GM18499 (cell line): Measurements from ENCODE around the gene OR2A42.
"Not testable (repeated sequence)": the region's sequence is repeated elsewhere in the genome, so short reads cannot be mapped to it uniquely, and the experiment has no call there.

Experiments used
- ATAC-seq: cut with Tn5 transposase; IDR thresholded peaks from one replicate; pipeline ENCODE4 v1.9.1; 2021; ENCODE audit warnings: moderate number of reproducible peaks; ENCODE audit not compliant: insufficient read depth, unreplicated experiment

OR2A42 gene, protein sequence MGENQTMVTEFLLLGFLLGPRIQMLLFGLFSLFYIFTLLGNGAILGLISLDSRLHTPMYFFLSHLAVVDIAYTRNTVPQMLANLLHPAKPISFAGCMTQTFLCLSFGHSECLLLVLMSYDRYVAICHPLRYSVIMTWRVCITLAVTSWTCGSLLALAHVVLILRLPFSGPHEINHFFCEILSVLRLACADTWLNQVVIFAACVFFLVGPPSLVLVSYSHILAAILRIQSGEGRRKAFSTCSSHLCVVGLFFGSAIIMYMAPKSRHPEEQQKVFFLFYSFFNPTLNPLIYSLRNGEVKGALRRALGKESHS

DNA sequence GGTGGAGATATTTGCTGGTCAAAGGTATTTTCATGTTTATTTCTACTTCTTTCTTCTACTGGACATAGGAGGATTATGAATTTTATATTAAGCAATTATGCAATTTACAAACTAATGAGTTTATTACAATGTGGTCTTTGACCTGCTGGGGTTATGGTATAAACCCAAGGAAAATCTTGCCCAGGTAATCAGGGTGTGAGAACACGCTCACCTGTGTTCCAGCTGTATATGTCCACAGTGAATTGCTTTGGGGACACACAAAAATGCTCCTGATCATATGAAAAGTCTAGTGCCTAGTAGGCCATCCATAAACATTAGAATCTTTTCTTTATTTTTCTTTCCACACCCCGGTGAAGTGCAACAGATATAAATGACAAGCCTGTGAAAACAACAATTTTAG lies at the start of gene OR2A42:
Gene OR2A42, minus strand, starts transcription at position 241 of the 400 bp plus-strand sequence. CDS start 6,762 bp downstream, outside the sequence.
- ATAC-seq = not testable (repeated sequence)

DNA sequence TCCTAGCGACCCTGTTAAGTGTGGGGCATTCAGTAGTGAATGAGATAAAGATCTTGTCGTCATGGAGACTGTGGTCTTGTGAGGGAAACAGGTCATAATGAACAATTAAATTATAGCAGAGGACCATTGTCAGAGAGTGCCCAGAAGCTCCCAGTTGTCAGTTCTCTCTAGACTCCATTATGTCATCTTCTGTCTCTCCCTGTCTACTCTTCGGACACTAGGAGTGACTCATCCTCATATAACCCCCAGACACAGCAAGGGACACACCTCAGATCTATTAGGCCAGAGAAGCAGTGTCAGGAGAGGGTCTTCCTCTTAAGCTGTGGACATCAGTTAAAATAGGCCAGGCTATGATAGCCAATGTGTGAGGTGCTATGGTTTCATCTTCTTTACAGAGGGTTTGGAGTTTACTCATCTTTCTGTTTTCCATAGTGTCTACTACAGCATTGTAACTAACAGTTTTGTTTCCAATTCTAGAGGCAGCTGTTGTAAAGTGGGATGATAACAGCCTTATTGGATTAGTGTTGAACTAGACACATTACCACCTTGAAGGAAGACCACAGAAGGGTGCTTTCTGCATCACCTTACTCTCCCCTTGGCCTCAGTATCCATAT lies 47.9 kb upstream of the OR2A42 start:
- ATAC-seq = not testable (repeated sequence)

DNA sequence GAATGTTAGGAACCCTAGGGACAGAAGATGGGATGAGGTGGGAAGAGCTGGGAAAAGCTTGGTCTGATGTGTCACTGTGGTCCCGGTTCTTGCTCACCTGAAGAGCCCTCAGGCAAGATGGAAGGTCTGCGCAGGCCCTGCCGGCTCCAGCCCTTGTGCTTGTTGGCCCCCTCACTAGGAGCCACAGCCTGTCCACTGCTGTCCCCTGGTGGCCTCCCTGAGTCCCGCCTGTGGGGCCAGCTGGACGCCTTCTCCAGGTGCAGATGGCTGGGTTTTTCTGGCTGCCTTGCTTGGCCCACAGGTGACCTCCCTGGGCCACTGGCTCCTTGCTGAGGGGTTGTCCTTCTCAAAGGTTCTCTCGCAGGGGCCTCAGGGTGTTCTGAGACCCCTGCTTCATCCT lies 44.3 kb upstream of the OR2A42 start:
- ATAC-seq = not testable (repeated sequence)

DNA sequence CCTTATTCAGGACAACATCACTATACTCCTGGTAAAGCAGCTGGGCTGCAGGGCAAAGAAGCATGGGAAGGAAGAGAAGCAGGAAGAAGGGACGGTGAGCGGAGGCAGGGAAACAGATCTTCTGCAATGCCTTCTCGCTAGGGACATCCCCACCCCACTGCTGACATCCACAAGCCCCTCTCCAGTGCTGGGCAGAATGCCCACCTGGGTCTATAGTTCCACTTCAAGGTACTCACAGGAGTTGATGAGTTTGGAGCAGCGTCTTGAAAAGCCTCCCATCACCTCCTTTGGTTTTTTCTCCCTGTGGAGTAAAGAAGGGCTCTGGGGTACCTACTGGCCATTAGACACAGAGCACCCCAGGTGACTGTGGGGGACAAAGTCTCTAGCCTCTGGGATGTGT lies 43.1 kb upstream of the OR2A42 start:
- ATAC-seq = not testable (repeated sequence)

DNA sequence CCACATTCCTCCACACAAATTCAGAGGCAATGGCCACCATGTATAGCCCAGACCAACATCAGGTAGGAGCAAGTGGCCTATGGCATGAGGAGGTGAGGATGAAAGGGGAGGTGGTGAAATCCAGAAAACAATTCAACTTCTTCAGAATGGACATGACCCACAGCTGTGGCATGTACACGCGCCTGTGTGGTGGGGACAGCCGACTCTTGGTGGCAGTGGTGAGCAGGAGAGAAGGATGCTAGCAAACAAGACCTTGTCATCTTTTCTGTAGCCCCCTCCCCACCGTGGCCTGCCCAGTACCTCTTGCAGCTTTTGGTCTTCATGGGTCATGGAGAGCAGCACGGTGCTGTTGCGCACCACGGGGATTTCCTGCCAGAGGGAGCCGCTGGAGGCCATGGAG lies 42.6 kb upstream of the OR2A42 start:
- not testable (repeated sequence) for ATAC-seq

DNA sequence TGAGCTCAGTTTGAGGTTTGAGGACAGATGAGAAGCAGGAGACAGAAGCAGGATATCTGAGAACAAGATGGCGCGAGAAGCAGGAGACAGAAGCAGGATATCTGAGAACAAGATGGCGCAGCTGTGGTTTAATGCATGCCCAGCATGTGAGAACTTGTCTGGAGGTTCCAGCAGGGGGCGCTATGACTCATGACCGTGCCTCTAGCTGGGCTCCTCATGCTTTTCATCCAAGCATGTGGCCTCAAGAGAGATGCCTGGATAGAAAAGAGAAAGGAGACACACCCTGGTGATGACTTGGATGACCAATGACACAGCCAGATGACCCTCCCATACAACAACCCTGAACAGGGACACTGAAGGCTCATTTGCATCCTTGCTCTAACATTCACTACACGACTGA lies 40.6 kb upstream of the OR2A42 start:
- ATAC-seq = not testable (repeated sequence)

DNA sequence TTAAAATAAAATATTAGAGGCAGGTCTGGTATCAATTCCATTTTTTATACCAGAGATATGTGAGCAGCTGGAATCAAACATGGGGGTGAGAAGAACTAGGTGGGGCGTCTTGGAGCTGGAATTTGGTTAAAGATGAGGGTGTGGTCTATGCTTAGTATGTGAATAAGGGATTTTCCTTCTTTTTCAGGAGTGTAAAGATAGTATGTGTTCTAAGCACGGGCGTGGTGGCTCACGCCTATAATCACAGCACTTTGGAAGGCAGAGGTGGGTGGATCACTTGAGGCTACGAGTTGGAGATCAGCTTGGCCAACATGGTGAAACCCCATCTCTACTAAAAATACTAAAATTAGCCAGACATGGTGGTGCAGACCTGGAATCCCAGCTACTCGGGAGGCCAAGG lies 35.9 kb upstream of the OR2A42 start:
- ATAC-seq = not testable (repeated sequence)

DNA sequence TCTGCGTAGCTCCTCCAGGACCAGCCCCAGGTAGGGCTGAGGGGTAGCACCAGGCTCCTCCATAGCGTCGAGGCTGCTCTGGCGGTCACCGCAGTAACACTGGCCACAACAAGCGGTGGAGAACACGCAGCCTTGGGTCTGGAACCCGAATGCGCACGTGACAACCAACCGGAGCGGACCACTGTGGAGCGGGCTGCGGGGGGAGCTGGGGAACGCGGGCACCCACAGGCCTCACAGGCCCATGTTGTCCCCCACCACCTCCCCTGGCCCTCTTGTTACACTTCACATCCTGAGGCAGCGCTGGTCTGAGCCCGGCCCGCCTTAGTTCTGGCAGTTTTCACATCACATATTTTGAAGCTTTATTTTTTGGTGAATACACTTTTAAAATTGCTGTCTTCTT lies 29.8 kb upstream of the OR2A42 start, which contains the start of gene CTAGE8:
Gene CTAGE8, minus strand, starts transcription at position 101 of the 400 bp plus-strand sequence. Its CDS starts 38 bp downstream, at position 63.
- not testable (repeated sequence) for ATAC-seq

DNA sequence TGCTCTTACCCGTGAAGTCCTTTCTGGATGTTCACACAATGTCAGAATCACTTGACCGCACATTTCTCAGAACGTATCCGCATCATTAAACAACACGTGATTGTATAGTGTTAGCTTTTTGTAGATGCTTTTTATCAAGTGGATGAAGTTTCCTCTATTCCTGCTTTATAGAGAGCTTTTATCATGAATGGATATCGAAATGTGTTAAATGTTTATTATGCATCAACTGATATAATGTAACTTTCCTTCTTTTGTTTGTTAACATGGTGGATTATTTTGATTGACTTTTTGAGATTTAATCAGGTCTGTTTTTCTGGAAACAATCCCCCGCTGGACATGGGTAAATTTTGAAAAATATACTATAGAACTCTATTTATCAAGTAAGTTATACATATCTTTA lies 25.3 kb upstream of the OR2A42 start, which contains the start of gene OR2A7:
Gene OR2A7, minus strand, starts transcription at position 101 of the 400 bp plus-strand sequence. CDS start 5,164 bp downstream, outside the sequence.
- not testable (repeated sequence) for ATAC-seq

DNA sequence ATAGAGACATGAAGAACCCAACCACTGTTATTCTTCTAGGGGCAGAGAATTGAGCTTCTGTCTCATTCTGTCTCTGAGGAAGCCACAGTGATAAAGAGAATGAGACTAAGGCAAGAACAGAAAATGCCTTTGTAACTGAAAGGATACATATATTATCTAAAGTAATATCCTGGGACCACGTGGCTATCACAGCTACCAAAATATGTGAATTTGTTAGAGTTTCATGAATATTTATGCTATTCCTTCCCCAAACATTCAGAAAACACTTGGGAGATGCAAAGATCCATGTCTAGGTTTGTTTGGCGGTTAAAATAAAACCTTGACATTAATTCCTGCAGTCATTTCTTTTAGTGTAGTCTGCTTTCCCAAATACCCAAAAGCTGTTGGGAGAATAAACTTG lies 22.7 kb upstream of the OR2A42 start:
- ATAC-seq = not testable (repeated sequence)

DNA sequence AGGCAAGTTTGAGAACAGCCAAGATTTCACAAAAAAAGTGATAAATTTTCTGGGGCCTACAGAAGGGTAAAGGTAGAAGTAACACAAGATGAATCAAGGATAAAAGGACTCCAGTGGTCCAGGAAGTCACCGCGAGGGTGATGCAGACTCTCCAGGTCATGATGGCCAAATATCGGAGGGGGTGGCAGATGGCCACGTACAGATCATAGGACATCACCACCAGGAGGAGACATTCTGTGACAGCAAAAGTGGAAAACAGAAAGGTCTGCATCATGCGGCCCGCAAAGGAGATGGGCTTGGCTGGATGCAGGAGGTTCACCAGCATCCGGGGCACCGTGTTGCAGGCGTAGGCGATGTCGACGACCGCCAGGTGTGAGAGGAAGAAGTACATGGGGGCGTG lies 19.7 kb upstream of the OR2A42 start:
- not testable (repeated sequence) for ATAC-seq

DNA sequence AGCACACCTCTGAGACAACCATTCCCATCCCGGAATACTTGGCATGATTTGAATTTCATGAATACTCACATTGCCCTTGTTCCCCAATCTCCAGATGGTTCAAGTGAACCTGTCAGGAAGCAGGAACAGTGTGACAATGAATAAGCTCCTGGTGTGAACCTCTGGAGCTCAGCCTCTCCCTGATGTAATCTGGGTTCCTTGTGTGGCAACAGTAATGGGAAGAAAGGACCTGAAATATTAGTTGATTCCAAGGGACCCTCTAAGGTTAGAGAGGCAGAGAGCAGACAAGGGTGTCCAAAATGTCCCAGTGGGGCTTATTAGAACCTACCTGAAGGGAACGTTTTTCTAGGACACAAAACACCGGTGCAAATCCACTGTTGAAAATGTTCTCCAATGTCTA lies 16.7 kb upstream of the OR2A42 start:
- ATAC-seq = no peak

DNA sequence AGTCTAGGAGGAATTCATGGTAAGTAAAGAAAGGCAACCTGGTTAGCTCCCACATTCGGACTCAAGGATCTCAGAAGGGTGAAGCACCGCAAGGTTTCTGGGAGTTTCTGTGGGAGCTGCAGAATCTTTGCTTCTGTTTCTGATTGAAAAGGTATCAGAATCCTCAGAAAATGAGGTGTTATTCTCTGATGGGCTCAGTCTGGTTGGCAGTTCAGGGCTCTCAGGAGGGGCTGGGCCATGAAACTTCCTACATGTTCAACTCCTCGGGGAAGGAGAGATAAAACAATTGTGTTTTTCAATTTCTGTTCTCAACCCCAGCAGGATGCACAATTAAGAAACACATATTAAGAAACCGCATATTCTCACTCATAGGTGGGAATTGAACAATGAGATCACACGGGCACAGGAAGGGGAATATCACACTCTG lies 16.1 kb upstream of the OR2A42 start:
- ATAC-seq = no peak

DNA sequence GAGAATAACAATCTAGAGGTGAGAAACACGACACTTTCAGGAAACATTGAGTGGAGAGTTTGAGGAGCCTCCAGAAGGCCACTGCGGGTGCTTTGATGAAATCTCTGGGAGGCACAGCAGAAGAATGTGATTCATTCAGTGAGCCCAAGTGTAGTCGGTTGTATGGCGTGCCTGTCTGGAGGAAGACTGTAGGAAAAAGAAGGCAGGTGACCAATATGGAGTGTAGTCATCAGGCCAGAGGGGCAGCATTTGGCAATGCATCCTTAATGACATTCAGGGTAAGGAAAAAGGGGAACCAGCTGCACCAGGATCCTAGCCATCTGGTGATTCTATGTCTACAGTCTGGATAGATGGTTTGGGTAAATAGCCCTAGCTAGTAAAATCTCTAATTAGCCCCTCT lies 12.9 kb upstream of the OR2A42 start:
- not testable (repeated sequence) for ATAC-seq

DNA sequence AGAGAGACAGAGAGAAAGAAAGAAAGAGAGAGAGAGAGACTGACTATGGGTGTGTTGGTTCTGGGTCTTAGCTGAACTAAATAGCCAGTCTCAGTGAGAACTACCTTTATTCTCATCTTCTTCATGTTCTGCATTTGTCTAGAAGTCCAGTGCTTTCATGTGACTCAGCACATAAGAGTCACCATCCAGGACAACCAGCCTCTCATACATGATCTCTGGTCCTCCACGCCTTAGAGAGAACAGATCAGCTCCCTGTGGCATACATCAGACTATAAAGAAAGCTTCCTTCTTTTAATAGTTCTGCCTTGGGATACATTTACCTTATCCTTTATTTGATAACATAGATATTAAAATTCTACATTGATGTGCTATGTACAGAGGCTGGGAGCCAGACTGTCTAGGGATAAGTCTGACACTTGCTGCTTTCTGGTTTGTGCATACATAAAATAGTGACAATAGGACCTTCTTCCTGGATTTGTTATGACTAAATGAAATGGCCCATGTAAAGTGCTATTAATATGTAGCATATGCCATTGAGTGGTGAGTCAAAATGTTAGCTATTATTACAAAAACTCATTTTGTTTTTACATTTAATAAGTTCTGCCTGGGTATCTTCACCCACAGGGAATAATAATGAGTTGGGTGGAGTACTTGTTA lies 8.4 kb upstream of the OR2A42 start:
- not testable (repeated sequence) for ATAC-seq

DNA sequence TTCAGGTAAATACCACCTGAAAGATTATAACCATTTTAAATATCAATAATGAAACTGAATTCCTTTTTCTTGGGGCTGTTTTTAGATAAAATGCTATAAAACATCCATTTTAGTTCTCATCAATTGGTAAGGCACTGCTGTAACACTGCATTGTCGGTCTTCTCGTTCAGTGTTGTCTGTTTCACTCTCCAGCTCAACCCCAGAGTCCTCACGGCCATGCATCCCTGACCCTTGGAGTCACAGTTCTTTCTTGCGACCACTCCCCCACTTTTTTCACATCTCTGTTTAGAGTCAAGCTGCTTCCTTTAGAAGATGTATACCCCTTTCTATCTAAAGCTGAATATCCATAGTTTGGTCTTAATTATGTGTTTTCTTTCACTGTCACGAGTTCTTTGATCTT lies 7.6 kb upstream of the OR2A42 start:
- ATAC-seq = not testable (repeated sequence)

DNA sequence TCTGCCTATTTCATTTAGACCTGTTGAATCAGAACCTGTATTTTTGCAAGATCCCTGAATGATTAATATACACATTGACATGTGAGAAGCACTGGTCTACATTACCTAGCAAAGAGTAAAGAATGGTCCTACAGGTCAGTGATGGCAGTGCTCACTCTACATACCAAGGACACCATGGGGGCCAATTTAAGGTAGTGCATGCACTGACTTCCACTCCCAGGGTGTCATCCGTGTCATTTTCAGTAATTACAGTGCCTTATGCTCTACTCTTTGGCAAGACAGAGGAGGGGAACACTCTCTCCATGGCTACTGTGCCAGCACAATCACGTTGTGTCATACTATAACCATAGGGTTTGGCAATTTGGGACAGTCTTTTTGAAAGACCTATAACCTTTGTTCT lies 6.0 kb upstream of the OR2A42 start:
- not testable (repeated sequence) for ATAC-seq

DNA sequence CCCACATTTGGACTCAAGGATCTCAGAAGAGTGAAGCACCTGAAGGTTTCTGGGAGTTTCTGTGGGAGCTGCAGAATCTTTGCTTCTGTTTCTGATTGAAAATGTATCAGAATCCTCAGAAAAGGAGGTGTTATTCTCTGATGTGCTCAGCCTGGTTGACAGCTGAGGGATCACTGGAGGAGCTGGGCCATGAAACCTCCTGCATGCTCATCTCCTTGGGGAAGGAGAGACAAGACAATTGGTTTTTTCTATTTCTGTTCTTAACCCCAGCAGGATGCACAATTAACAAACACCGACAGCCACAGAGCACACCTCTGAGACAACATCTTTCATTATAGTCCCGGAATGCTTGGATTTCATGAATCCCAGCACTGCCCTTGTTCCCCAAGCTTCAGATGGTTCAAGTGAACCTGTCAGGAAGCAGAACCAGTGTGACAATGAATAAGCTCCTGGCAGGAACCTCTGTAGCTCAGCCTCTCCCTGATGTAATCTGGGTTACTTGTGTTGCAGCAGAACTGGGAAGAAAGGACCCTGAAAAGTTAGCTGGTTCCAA lies 799 bp downstream of the OR2A42 start:
- ATAC-seq = not testable (repeated sequence)

DNA sequence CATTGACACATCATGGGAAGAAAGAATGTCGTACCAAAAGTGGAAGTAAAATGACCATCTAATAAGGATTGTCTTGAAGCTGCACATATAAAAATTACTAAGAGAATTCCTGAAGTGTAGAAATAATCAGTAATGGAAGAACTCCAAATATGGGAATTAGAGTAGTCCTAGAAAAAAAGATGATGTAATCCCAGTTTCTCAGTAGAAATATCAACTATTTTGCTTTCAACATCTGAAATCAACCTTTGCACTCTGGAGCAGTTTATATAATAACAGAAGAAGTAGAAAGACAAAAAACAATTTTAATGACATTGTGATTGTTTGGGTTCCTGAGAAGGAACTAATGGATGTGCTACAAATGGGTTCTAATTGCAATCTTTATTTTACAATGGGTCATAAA lies 6.4 kb downstream of the OR2A42 start:
- ATAC-seq = not testable (repeated sequence)

DNA sequence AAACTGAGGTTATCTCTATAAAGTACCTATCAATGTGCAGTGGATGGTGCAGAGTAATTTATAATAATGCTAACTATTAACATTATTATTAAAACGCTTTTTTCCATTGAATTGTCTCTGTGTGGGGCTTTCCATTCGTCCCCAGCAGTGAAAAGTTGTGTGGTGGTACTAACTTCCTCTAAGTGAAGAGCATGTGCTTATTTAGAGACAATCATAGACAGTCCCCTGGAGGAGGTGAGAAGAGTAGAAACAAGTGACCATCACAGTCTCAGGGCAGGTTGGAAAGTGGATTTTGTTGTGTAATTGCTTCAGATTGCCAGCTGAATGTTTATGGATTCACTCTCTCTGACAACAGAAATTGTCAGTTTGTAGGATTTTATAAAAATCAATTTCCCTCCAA lies 8.4 kb downstream of the OR2A42 start:
- not testable (repeated sequence) for ATAC-seq

DNA sequence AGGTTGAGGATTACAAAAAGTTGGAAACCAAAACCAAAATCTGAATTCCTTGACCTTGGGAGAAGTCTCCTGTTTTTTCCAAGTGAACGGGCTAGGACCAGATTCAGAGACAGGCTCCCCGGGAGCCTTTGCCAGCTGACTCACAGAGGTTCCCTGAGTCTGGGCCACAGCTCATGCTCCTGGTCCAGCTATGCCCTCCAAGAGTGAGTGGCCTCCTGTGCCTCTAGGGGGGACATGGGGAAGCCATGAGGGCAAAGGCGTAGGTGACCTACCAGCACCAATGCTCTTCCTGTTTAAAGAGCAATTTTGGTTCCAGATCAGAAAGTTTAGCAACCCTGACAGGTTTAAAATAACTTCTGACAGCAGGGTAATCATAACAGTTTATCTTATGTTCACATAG lies 10.6 kb downstream of the OR2A42 start:
- not testable (repeated sequence) for ATAC-seq
